ENCODE results near the gene CCL18. TPM values are rescaled to one million over a fixed set of nuclear protein-coding genes. Genes with fewer than 3 reads are reported as not detected.
A peak's percentile ranks its signal among the peaks of the same experiment; 100 is the strongest.
"Not testable (repeated sequence)": the region's sequence is repeated elsewhere in the genome, so short reads cannot be mapped to it uniquely, and the experiment has no call there.

The CCL18 gene
- total RNA-seq, 2 experiments from 2014 or later = not detected

GRCh38 chr17:36103401-36103975 lies 39.4 kb downstream of the CCL18 start, which contains the start of gene CCL4:
Gene CCL4 (plus strand): TSS chr17:36103827. CDS start chr17:36103906, 79 bp downstream.
- H4K20me1 ChIP-seq (ENCODE audit: insufficient read depth, low read length); H3K4me2 ChIP-seq (ENCODE audit: low read length); H3K9me2 ChIP-seq (ENCODE audit: insufficient read depth, low read length); H3K4me3 ChIP-seq (ENCODE audit: low read depth, low read length, poor library complexity, severe bottlenecking); intact Hi-C loops (cut with micrococcal nuclease; ENCODE audit: unreplicated experiment); H3K27ac ChIP-seq (ENCODE audit: low read depth, low read length, poor library complexity, severe bottlenecking); H3K9me3 ChIP-seq (ENCODE audit: low read length); CTCF ChIA-PET (ENCODE audit: unreplicated experiment); H3K79me2 ChIP-seq (ENCODE audit: insufficient read depth, low read depth, low read length); H3K36me3 ChIP-seq (ENCODE audit: insufficient read depth, low read length); BruUV-seq (replicated peaks); H2AFZ ChIP-seq (ENCODE audit: low read length); POLR2A ChIA-PET: not testable (repeated sequence)
- H3K4me1 ChIP-seq (ENCODE audit: insufficient read depth, low read length, poor library complexity, severe bottlenecking) = peaks cover 15% of the 10 kb centered on the region
- peak; percentile 55 for DNase-seq (ENCODE audit: low spot score)

- H3K27ac ChIP-seq (ENCODE audit: low read depth, low read length, poor library complexity, severe bottlenecking); H3K36me3 ChIP-seq (ENCODE audit: insufficient read depth, low read length); BruUV-seq (replicated peaks); DNase-seq (ENCODE audit: low spot score); H3K9me3 ChIP-seq (ENCODE audit: low read length); H3K4me2 ChIP-seq (ENCODE audit: low read length); intact Hi-C loops (cut with micrococcal nuclease; ENCODE audit: unreplicated experiment); H2AFZ ChIP-seq (ENCODE audit: low read length); H3K79me2 ChIP-seq (ENCODE audit: insufficient read depth, low read depth, low read length); POLR2A ChIA-PET; H4K20me1 ChIP-seq (ENCODE audit: insufficient read depth, low read length); H3K9me2 ChIP-seq (ENCODE audit: insufficient read depth, low read length); H3K4me3 ChIP-seq (ENCODE audit: low read depth, low read length, poor library complexity, severe bottlenecking); CTCF ChIA-PET (ENCODE audit: unreplicated experiment): not testable (repeated sequence)
- H3K4me1 ChIP-seq (ENCODE audit: insufficient read depth, low read length, poor library complexity, severe bottlenecking) = peaks cover 15% of the 10 kb centered on the region
Measured at GRCh38 chr17:36104246-36104645, 40.2 kb downstream of the CCL18 start.

GRCh38 chr17:36104701-36105181 lies 40.7 kb downstream of the CCL18 start:
- Histone ChIP-seq H3K4me2 (ENCODE audit: low read length) (no peak overlapping the region), H3K4me1 (ENCODE audit: insufficient read depth, low read length, poor library complexity, severe bottlenecking) (peaks cover 15% of the 10 kb centered on the region), H4K20me1 (ENCODE audit: insufficient read depth, low read length) (no peaks in the 10 kb centered on the region), H3K4me3 (ENCODE audit: low read depth, low read length, poor library complexity, severe bottlenecking) (no peak overlapping the region), H3K9me3 (ENCODE audit: low read length) (no peaks in the 10 kb centered on the region), H3K79me2 (ENCODE audit: insufficient read depth, low read depth, low read length) (no peaks in the 10 kb centered on the region), H3K9me2 (ENCODE audit: insufficient read depth, low read length) (no peaks in the 10 kb centered on the region), H3K27ac (ENCODE audit: low read depth, low read length, poor library complexity, severe bottlenecking) (no peak overlapping the region), H2AFZ (ENCODE audit: low read length) (no peak overlapping the region), H3K36me3 (ENCODE audit: insufficient read depth, low read length) (no peaks in the 10 kb centered on the region)
- no peak for DNase-seq (ENCODE audit: low spot score)
- ChIA-PET CTCF (ENCODE audit: unreplicated experiment) (no interaction called here), POLR2A (no interaction called here)
- BruUV-seq (replicated peaks) = no TSS peak
- intact Hi-C loops (cut with micrococcal nuclease; ENCODE audit: unreplicated experiment) = no loop called here
- no peak for TF ChIP-seq EZH2phosphoT487 (IDR thresholded peaks at IDR 0.05; ENCODE audit: borderline replicate concordance, low read depth, low read length)
- no peak for TF ChIP-seq CTCF (conservative IDR thresholded peaks at IDR 0.05; ENCODE audit: low read length)
